H1 (cell line): Measurements from ENCODE around the gene SLC22A6. TPM values are rescaled to one million over a fixed set of nuclear protein-coding genes. Genes with fewer than 3 reads are reported as not detected.
A peak's percentile ranks its signal among the peaks of the same experiment; 100 is the strongest.

Experiments used
- CTCF ChIA-PET: fragments of 300-600 bp; sonication (Branson Sonifier 250); formaldehyde crosslinking; loops from one replicate; lab custom pipeline; 2021; ENCODE audit not compliant: partially characterized antibody; lab: Charles Lee
- POLR2A ChIA-PET: fragments of 300-600 bp; sonication (Branson Sonifier 250); formaldehyde crosslinking; loops from one replicate; lab custom pipeline; 2021; ENCODE audit warnings: inconsistent platforms; ENCODE audit not compliant: partially characterized antibody; lab: Charles Lee
- DNase-seq, 2 experiments: peaks; one replicate each; pipeline versions ENCODE4 v3.0.0 to v3.0.0-alpha.2; 2010 to 2022; ENCODE audit warnings: low spot score in 2 of 2, low read depth in 1 of 2, mixed read lengths in 1 of 2
- FAIRE-seq: peaks from 2 replicates; lab custom pipeline; 2011; peaks lifted over from hg19 to GRCh38; lab: Jason Lieb, UNC
- H2AFZ ChIP-seq: 2 replicates; pipeline ENCODE4 v1.8.1; 2012; ENCODE audit warnings: low read length, inconsistent platforms
- H2AK5ac ChIP-seq: 2 replicates; pipeline ENCODE4 v1.6.1; 2013; ENCODE audit warnings: low read depth, low read length
- H2BK120ac ChIP-seq: replicated peaks from 2 replicates; pipeline ENCODE3; 2013; ENCODE audit warnings: low read depth, low read length, inconsistent platforms
- H2BK12ac ChIP-seq: 2 replicates; pipeline ENCODE4 v1.6.1; 2013; ENCODE audit warnings: low read depth, low read length
- H2BK15ac ChIP-seq: 2 replicates; pipeline ENCODE4 v1.6.1; 2013; ENCODE audit warnings: low read length
- H2BK20ac ChIP-seq: 2 replicates; pipeline ENCODE4 v1.6.1; 2013; ENCODE audit warnings: low read length
- H2BK5ac ChIP-seq: 2 replicates; pipeline ENCODE4 v1.6.1; 2013; ENCODE audit warnings: low read depth, low read length
- H3K14ac ChIP-seq: 2 replicates; pipeline ENCODE4 v1.6.1; 2013; ENCODE audit warnings: inconsistent platforms; ENCODE audit not compliant: insufficient read length
- H3K18ac ChIP-seq: 2 replicates; pipeline ENCODE4 v1.6.1; 2013; ENCODE audit warnings: low read length; ENCODE audit errors: extremely low read depth
- H3K23ac ChIP-seq: 2 replicates; pipeline ENCODE4 v1.6.1; 2013; ENCODE audit warnings: inconsistent platforms; ENCODE audit not compliant: insufficient read length
- H3K23me2 ChIP-seq: 2 replicates; pipeline ENCODE4 v1.6.1; 2013; ENCODE audit warnings: low read depth, low read length
- H3K27ac ChIP-seq: 2 replicates; pipeline ENCODE4 v1.6.1; 2011; ENCODE audit warnings: low read depth, low read length, inconsistent platforms
- H3K27me3 ChIP-seq, 4 experiments: replicated peaks in 1 of 4; 1 replicate in 1 of 4; 2 replicates in 3 of 4; pipeline versions ENCODE4 v1.6.1 to v1.8.1; 2011 to 2013; ENCODE audit warnings: low read length in 3 of 4, mild to moderate bottlenecking in 3 of 4, inconsistent platforms in 2 of 4, mixed read lengths in 2 of 4, moderate library complexity in 1 of 4; ENCODE audit not compliant: control insufficient read depth in 3 of 4, insufficient read depth in 3 of 4; ENCODE audit errors: extremely low read depth in 1 of 4
- H3K36me3 ChIP-seq, 4 experiments: 2 replicates each; pipeline versions ENCODE4 v1.6.1 to v1.8.1; 2011 to 2013; ENCODE audit warnings: mild to moderate bottlenecking in 4 of 4, low read length in 3 of 4, moderate library complexity in 2 of 4, control low read depth in 1 of 4, inconsistent platforms in 1 of 4; ENCODE audit not compliant: insufficient read depth in 4 of 4, control insufficient read depth in 2 of 4
- H3K4ac ChIP-seq: replicated peaks from 2 replicates; pipeline ENCODE3; 2013; ENCODE audit warnings: low read length, low read depth, mixed read lengths, inconsistent platforms; ENCODE audit not compliant: insufficient read length
- H3K4me1 ChIP-seq, 4 experiments: replicated peaks in 1 of 4; 1 replicate in 1 of 4; 2 replicates in 3 of 4; pipeline versions ENCODE4 v1.6.1 to v1.8.1; 2011 to 2013; ENCODE audit warnings: low read length in 3 of 4, inconsistent platforms in 2 of 4, mixed read lengths in 1 of 4; ENCODE audit not compliant: insufficient read depth in 4 of 4, control insufficient read depth in 3 of 4
- H3K4me2 ChIP-seq, 2 experiments: 2 replicates each; pipeline versions ENCODE4 v1.6.1 to v1.8.1; 2011 to 2013; ENCODE audit warnings: low read depth in 2 of 2, low read length in 2 of 2, control low read depth in 1 of 2, inconsistent platforms in 1 of 2, mild to moderate bottlenecking in 1 of 2; ENCODE audit not compliant: insufficient read depth in 1 of 2
- H3K4me3 ChIP-seq, 4 experiments: fragments of 200-600, 300-600 bp in 1 of 4; sonication (generic), shearing (Covaris generic), sonication (Bioruptor Twin) in 1 of 4; 2 replicates each; pipeline versions ENCODE4 v1.5.1 to v1.8.1; 2011 to 2016; ENCODE audit warnings: low read length in 4 of 4, low read depth in 3 of 4, control low read depth in 2 of 4, inconsistent platforms in 2 of 4, mild to moderate bottlenecking in 2 of 4, mixed read lengths in 1 of 4, moderate library complexity in 1 of 4; ENCODE audit not compliant: insufficient read depth in 2 of 4; ENCODE audit errors: extremely low read depth in 1 of 4
- H3K56ac ChIP-seq: replicated peaks from 2 replicates; pipeline ENCODE3; 2013; ENCODE audit warnings: low read depth, mild to moderate bottlenecking, mixed read lengths, low read length, inconsistent platforms; ENCODE audit not compliant: insufficient read length
- H3K79me1 ChIP-seq: 2 replicates; pipeline ENCODE4 v1.6.1; 2013; ENCODE audit warnings: low read depth, low read length, control low read depth
- H3K79me2 ChIP-seq, 2 experiments: 2 replicates each; pipeline versions ENCODE4 v1.6.1 to v1.8.1; 2012 to 2013; ENCODE audit warnings: low read length in 2 of 2, mild to moderate bottlenecking in 2 of 2, inconsistent platforms in 1 of 2; ENCODE audit not compliant: insufficient read depth in 2 of 2, control insufficient read depth in 1 of 2
- H3K9ac ChIP-seq, 4 experiments: replicated peaks in 1 of 4; 1 replicate in 1 of 4; 2 replicates in 3 of 4; pipeline versions ENCODE4 v1.6.1 to v1.8.1; 2011 to 2013; ENCODE audit warnings: low read depth in 3 of 4, low read length in 3 of 4, control low read depth in 2 of 4, mild to moderate bottlenecking in 2 of 4, moderate library complexity in 2 of 4, inconsistent platforms in 1 of 4; ENCODE audit errors: extremely low read depth in 1 of 4
- H3K9me3 ChIP-seq, 2 experiments: 2 replicates each; pipeline versions ENCODE4 v1.6.1 to v1.8.1; 2012 to 2013; ENCODE audit warnings: mild to moderate bottlenecking in 2 of 2, moderate library complexity in 2 of 2, control low read depth in 1 of 2, inconsistent platforms in 1 of 2, low read depth in 1 of 2, low read length in 1 of 2, mixed read lengths in 1 of 2; ENCODE audit not compliant: insufficient read depth in 2 of 2
- H4K20me1 ChIP-seq, 2 experiments: replicated peaks in 1 of 2; 2 replicates each; pipeline versions ENCODE3 to v1.8.1; 2011 to 2013; ENCODE audit warnings: inconsistent platforms in 2 of 2, low read length in 2 of 2, mild to moderate bottlenecking in 1 of 2; ENCODE audit not compliant: insufficient read depth in 2 of 2, control insufficient read depth in 1 of 2
- H4K5ac ChIP-seq: 2 replicates; pipeline ENCODE4 v1.6.1; 2013; ENCODE audit warnings: low read length, low read depth, mixed read lengths, inconsistent platforms; ENCODE audit not compliant: insufficient read length
- H4K8ac ChIP-seq: 2 replicates; pipeline ENCODE4 v1.8.0; 2013; ENCODE audit warnings: mild to moderate bottlenecking, moderate library complexity, low read length, inconsistent platforms; ENCODE audit not compliant: insufficient read depth; ENCODE audit errors: extremely low read depth
- H4K91ac ChIP-seq: replicated peaks from 2 replicates; pipeline ENCODE3; 2013; ENCODE audit warnings: low read length, mixed read lengths, inconsistent platforms; ENCODE audit not compliant: insufficient read length
- BCL11A ChIP-seq, 2 experiments: IDR thresholded peaks; one replicate each; pipeline ENCODE4 v1.6.1; 2011; ENCODE audit warnings: low read depth in 2 of 2, low read length in 2 of 2, mild to moderate bottlenecking in 2 of 2
- PHF8 ChIP-seq: fragments of 200-600 bp; sonication (generic); conservative IDR thresholded peaks from 2 replicates; pipeline ENCODE4 v1.7.1; 2012; ENCODE audit warnings: low read depth, mild to moderate bottlenecking, inconsistent platforms, low read length, moderate library complexity
- TEAD4 ChIP-seq: IDR thresholded peaks from 2 replicates; pipeline ENCODE4 v1.6.1; 2012; ENCODE audit warnings: low read depth, low read length, inconsistent platforms, mixed read lengths
- WGBS, 2 experiments: shearing (Covaris generic) in 1 of 2; methylation state at CpG; one replicate each; pipeline versions ENCODE4 v1.1.6 to v1.1.7; 2013 to 2015; ENCODE audit warnings: low lambda C conversion rate in 2 of 2, mixed read lengths in 2 of 2, inconsistent platforms in 1 of 2, low coverage in 1 of 2, missing lambda C conversion rate in 1 of 2; ENCODE audit not compliant: insufficient replicate concordance in 2 of 2, insufficient coverage in 1 of 2, insufficient read length in 1 of 2; ENCODE audit errors: extremely low coverage in 1 of 2, missing lambda C conversion rate in 1 of 2; 5-methylcytosine and 5-hydroxymethylcytosine counted together
- polyA plus RNA-seq, 7 experiments: library from polyadenylated mRNA; depleted of rRNA in 3 of 7; stranded (reverse) in 5 of 7; unstranded in 2 of 7; fragments of >200 nt in 5 of 7; fragments of 200-250 nt in 2 of 7; gene quantifications; 1 replicate in 5 of 7; 2 replicates in 1 of 7; 4 replicates in 1 of 7; pipeline versions ENCODE4 v1.2.1 to v1.2.3, GENCODE V29; 2011 to 2013; ENCODE audit warnings: missing spikeins in 2 of 7, mixed read lengths in 2 of 7
- total RNA-seq: library from RNA; stranded (reverse); fragmentation: NEBNext Ultra II Directional; extraction: Animal tissue kit (Norgen Biotek cat#: 25700); gene quantifications from 2 replicates; pipeline ENCODE4 v1.2.1, GENCODE V29; 2021
- TF ChIP-seq, protein P1 (sequence below): IDR thresholded peaks from 2 replicates; pipeline ENCODE4 v1.6.1; 2011; ENCODE audit warnings: low read length, improper control_type of control experiment

Gene SLC22A6
- total and polyA plus RNA-seq, 2 of the 8 experiments (the other 6 are each of a cell fraction or from before 2014, with no cell fraction given) = not detected

GRCh38 chr11:63019506-63019905, 34.7 kb upstream of the SLC22A6 start:
- no peak for FAIRE-seq
- no peak overlapping the region for H2AK5ac ChIP-seq
- no peak overlapping the region for H2AFZ ChIP-seq
- H3K4me1 ChIP-seq = peaks cover 0 to 19% (median 11%) of the 10 kb centered on the region in 4 experiments; a peak in 6 of 7 replicates
- no peak overlapping the region for H2BK5ac ChIP-seq
- H2BK20ac ChIP-seq = peak overlapping the region; percentile 23
- H3K9me3 ChIP-seq = no peaks in the 10 kb centered on the region
- no peak overlapping the region for H4K91ac ChIP-seq
- H4K20me1 ChIP-seq = no peaks in the 10 kb centered on the region
- H3K36me3 ChIP-seq = no peaks in the 10 kb centered on the region
- H3K18ac ChIP-seq = no peak overlapping the region
- TF ChIP-seq PHF8 (no peak), BCL11A (IDR thresholded peaks at IDR 0.05; ENCODE audit: low read depth in 2 of 2, low read length in 2 of 2) (no peak), TEAD4 (peak; percentile 27; the same call in 1 of the 2 replicates)
- TF ChIP-seq, protein P1, sequence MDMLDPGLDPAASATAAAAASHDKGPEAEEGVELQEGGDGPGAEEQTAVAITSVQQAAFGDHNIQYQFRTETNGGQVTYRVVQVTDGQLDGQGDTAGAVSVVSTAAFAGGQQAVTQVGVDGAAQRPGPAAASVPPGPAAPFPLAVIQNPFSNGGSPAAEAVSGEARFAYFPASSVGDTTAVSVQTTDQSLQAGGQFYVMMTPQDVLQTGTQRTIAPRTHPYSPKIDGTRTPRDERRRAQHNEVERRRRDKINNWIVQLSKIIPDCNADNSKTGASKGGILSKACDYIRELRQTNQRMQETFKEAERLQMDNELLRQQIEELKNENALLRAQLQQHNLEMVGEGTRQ = no peak
- TF ChIP-seq, all 59 proteins: peak for 1
- WGBS, 2 experiments = 73% methylated on average over 5 of the region's 5 CpGs; no CpG with 5 or more reads in 1 of the 2 experiments
- Histone ChIP-seq H3K23me2 (no peaks in the 10 kb centered on the region; the same call in 1 of the 2 replicates), H3K14ac (no peak overlapping the region), H3K4ac (no peak overlapping the region), H4K8ac (no peak overlapping the region), H3K9ac (no peak overlapping the region), H3K56ac (no peak overlapping the region), H3K4me3 (no peak overlapping the region), H3K23ac (no peak overlapping the region), H3K27ac (no peak overlapping the region), H3K79me2 (no peaks in the 10 kb centered on the region), H2BK15ac (no peak overlapping the region), H2BK12ac (no peak overlapping the region), H4K5ac (no peak overlapping the region), H3K27me3 (peaks cover 0 to 4% (median 2%) of the 10 kb centered on the region in 4 experiments; a peak in 3 of 7 replicates), H3K79me1 (no peaks in the 10 kb centered on the region; the same call in 1 of the 2 replicates), H2BK120ac (no peak overlapping the region), H3K4me2 (no peak overlapping the region)
- ChIA-PET POLR2A (interaction anchor here (0.8 to 2.2 kb wide), 9 partner anchors 10 to 180 kb away, joined by 3 to 6 read pairs (median 4); partner anchors contain the start of gene WDR74), CTCF (interaction anchor here (1.0 to 8.6 kb wide), 16 partner anchors 11 to 643 kb away, joined by 3 to 435 read pairs (median 11); partner anchors contain the start of gene CHRM1)
- no peak for DNase-seq
